T-cell (primary cell): ENCODE data around the gene TIPARP. TPM values are rescaled to one million over a fixed set of nuclear protein-coding genes. Genes with fewer than 3 reads are reported as not detected.

Experiments
- ATAC-seq, 4 experiments: fragments of 200-7000 bp in 3 of 4; fragments of 150-1000 bp in 1 of 4; cut with Tn5 transposase; replicated peaks in 1 of 4; 1 replicate in 3 of 4; 2 replicates in 1 of 4; pipeline ENCODE4 v1.10.0; 2021; ENCODE audit warnings: moderate library complexity in 3 of 4, mild to moderate bottlenecking in 2 of 4, moderate number of reproducible peaks in 1 of 4
- CTCF ChIA-PET, 2 donors: fragments of 300-600 bp; sonication (Branson Sonifier 250); formaldehyde crosslinking; loops; one replicate each; lab custom pipeline; 2022; ENCODE audit warnings: antibody characterized with exemption in 2 of 2; lab: Charles Lee
- POLR2A ChIA-PET, 2 donors: fragments of 300-600 bp; sonication (Branson Sonifier 250); formaldehyde crosslinking; loops; one replicate each; lab custom pipeline; 2022; ENCODE audit warnings: antibody characterized with exemption in 2 of 2; lab: Charles Lee
- DNase-seq, 35 experiments: peaks; one replicate each; pipeline versions ENCODE4 v3.0.0 to v3.0.0-alpha.2; 2013 to 2023
- H3K27ac ChIP-seq: one replicate; pipeline ENCODE4 v1.5.1; 2013; ENCODE audit warnings: low read length
- H3K27me3 ChIP-seq, 2 experiments: replicated peaks in 1 of 2; 1 replicate in 1 of 2; 2 replicates in 1 of 2; pipeline versions ENCODE4 v1.6.1 to v1.7.0; 2013; ENCODE audit warnings: low read length in 1 of 2, mixed read lengths in 1 of 2; ENCODE audit not compliant: control insufficient read depth in 2 of 2, insufficient read depth in 2 of 2; ENCODE audit errors: extremely low read depth in 1 of 2
- H3K36me3 ChIP-seq, 2 donors: 1 replicate in 1 of 2; 2 replicates in 1 of 2; pipeline versions ENCODE4 v1.6.1 to v1.7.0; 2013; ENCODE audit warnings: low read length in 1 of 2; ENCODE audit not compliant: control insufficient read depth in 2 of 2, insufficient read depth in 1 of 2; ENCODE audit errors: extremely low read depth in 1 of 2
- H3K4me1 ChIP-seq, 2 experiments: 1 replicate in 1 of 2; 2 replicates in 1 of 2; pipeline versions ENCODE4 v1.6.1 to v1.7.0; 2013; ENCODE audit warnings: low read length in 2 of 2, mixed read lengths in 1 of 2; ENCODE audit not compliant: insufficient read depth in 2 of 2, control insufficient read depth in 1 of 2; ENCODE audit errors: extremely low read depth in 1 of 2
- H3K4me3 ChIP-seq, 2 donors: 1 replicate in 1 of 2; 2 replicates in 1 of 2; pipeline versions ENCODE4 v1.5.1 to v1.7.0; 2013; ENCODE audit warnings: mild to moderate bottlenecking in 2 of 2, low read length in 1 of 2, moderate library complexity in 1 of 2; ENCODE audit not compliant: control insufficient read depth in 1 of 2; ENCODE audit errors: extremely low read depth in 1 of 2
- H3K9me3 ChIP-seq: 2 replicates; pipeline ENCODE4 v1.7.0; 2013
- H3K27ac Mint-ChIP-seq, 2 donors: one replicate each; pipeline ENCODE4 v1.8.0; 2020 to 2021; ENCODE audit warnings: mild to moderate bottlenecking in 2 of 2, mixed read lengths in 2 of 2
- H3K27me3 Mint-ChIP-seq, 2 donors: one replicate each; pipeline ENCODE4 v1.8.0; 2021 to 2022; ENCODE audit warnings: mixed read lengths in 2 of 2
- H3K36me3 Mint-ChIP-seq: one replicate; pipeline ENCODE4 v1.8.0; 2021; ENCODE audit warnings: mixed read lengths
- H3K4me1 Mint-ChIP-seq, 3 donors: one replicate each; pipeline ENCODE4 v1.8.0; 2020 to 2022; ENCODE audit warnings: mixed read lengths in 3 of 3, mild to moderate bottlenecking in 1 of 3
- H3K4me3 Mint-ChIP-seq, 3 donors: one replicate each; pipeline ENCODE4 v1.8.0; 2020 to 2022; ENCODE audit warnings: mild to moderate bottlenecking in 3 of 3, mixed read lengths in 3 of 3, moderate library complexity in 3 of 3
- H3K9me3 Mint-ChIP-seq, 3 donors: one replicate each; pipeline ENCODE4 v1.8.0; 2020 to 2022; ENCODE audit warnings: mixed read lengths in 3 of 3
- WGBS: methylation state at CpG from one replicate; pipeline ENCODE4 v1.1.5; 2013; ENCODE audit warnings: missing lambda C conversion rate; ENCODE audit not compliant: insufficient coverage; 5-methylcytosine and 5-hydroxymethylcytosine counted together
- total RNA-seq, 35 experiments: library from RNA in 6 of 35; stranded (reverse) in 6 of 35; fragments of 120-200 nt in 1 of 35; gene quantifications; one replicate each; pipeline versions ENCODE4 v1.2.1 to v1.2.4 and lab custom pipeline; 2013 to 2026

TIPARP gene
- total RNA-seq, 5 donors from 2014 or later (not counting 1 experiment from before 2014, with no cell fraction given): 78.8 to 124 (median 110) TPM

DNA sequence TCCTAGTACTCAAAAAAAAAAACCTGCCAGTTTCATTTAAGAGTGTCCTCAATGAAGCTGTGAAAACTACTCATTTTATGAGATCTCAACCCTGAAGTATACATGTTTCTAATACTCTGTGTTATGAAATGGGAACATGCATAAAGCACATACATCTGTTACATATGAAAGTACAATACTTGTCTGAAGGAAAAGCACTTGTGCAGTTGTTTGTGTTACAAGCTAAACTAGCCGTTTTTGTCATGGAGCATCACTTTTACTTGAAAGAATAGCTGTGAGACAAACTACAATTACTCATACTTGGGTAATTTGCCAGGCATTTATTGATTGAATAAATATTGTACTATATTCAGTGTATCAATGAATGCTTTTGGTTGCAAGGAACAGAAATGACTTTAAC lies 72.7 kb downstream of the TIPARP start:
- CTCF ChIA-PET: interaction anchor here in 1 of 2 donors (0.6 kb wide), 1 partner anchor 266 kb away, joined by 3 read pairs; no protein-coding TSS in a partner anchor
- Histone ChIP-seq H3K9me3 (no peaks in the 10 kb centered on the region), H3K4me3 (no peak overlapping the region), H3K4me1 (no peaks in the 10 kb centered on the region), H3K36me3 (no peaks in the 10 kb centered on the region), H3K27me3 (peaks cover 0 to 6% of the 10 kb centered on the region in 2 experiments), H3K27ac (no peak overlapping the region)
- Mint-ChIP-seq H3K4me3 (no peak overlapping the region), H3K27ac (no peak overlapping the region), H3K9me3 (peaks cover 7 to 10% (median 9%) of the 10 kb centered on the region in 3 donors), H3K36me3 (peaks cover 7% of the 10 kb centered on the region), H3K27me3 (peaks cover 8 to 20% of the 10 kb centered on the region in 2 donors), H3K4me1 (no peaks in the 10 kb centered on the region)
- DNase-seq: no peak
- ATAC-seq: no peak
- no CpG with 5 or more reads among the region's 1 CpG for WGBS
- POLR2A ChIA-PET: no interaction called here

DNA sequence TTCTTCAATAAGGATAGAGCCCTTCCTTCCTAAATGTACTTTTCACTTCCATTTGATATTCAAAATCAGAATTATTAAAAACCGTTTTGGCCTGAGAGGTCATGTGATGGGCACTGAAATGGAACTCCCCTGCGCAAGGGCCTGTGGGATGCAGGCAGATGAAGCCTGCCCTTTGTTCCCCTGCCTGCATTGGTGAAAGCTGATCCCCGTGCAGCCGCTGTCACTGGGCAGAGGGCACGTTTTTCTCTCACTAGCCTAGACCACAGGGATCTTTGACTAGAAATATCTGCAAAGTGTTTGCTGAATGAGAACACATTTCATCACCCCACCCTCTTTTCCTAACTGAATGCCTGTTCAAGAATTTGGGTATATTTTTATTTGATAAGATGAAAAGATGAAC lies 74.9 kb downstream of the TIPARP start:
- Histone ChIP-seq H3K27me3 (peaks cover 0 to 15% of the 10 kb centered on the region in 2 experiments), H3K27ac (no peak overlapping the region), H3K4me1 (no peaks in the 10 kb centered on the region), H3K9me3 (no peaks in the 10 kb centered on the region), H3K4me3 (no peak overlapping the region), H3K36me3 (no peaks in the 10 kb centered on the region)
- Mint-ChIP-seq H3K4me3 (no peak overlapping the region), H3K4me1 (no peaks in the 10 kb centered on the region), H3K9me3 (peaks cover 7 to 10% (median 9%) of the 10 kb centered on the region in 3 donors), H3K27me3 (peaks cover 8 to 28% of the 10 kb centered on the region in 2 donors), H3K36me3 (peaks cover 7% of the 10 kb centered on the region), H3K27ac (no peak overlapping the region)
- 92% methylated on average over 2 of the region's 5 CpGs for WGBS
- ChIA-PET CTCF (interaction anchor here (0.7 kb wide), 2 partner anchors 961 to 1789 kb away, joined by 3 to 5 read pairs; no protein-coding TSS in a partner anchor), POLR2A (no interaction called here)
- DNase-seq (no peak), ATAC-seq (no peak)

DNA sequence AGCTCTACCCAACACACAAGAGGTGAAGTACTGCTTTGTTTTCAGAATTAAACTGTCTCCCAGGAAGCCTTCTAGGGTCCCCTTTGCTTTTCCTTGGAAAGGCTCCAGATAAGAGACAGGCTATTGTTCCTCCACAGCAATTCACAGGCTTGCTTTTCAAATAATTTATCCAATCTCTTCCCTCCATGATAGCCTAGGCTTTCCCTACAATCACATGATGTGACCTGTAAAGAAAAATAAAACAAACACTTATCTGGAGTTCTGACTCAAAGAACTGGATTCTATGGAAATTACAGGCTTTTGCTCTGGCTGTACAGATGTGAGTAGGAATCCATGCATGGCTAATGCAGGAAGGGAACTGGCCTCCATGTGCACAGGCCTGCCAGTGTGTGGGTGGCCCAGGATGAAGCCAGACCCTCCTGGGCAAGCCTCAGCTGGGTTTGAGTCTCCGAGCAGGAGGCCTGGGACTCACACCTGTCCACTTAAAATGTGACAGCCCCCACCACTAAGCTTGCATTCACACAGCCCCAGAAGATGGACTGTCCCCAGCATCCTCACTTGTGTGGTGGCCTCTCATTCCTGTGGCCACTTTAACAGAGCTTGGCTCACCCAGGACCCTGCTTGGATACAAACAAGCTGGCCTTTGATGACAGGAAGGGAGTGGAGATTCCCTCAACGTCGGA lies 75.9 kb downstream of the TIPARP start:
- H3K27me3 ChIP-seq: peaks cover 0 to 15% of the 10 kb centered on the region in 2 experiments
- Mint-ChIP-seq H3K4me1 (no peaks in the 10 kb centered on the region), H3K4me3 (no peak overlapping the region), H3K36me3 (peaks cover 7% of the 10 kb centered on the region), H3K27me3 (peaks cover 11 to 30% of the 10 kb centered on the region in 2 donors), H3K27ac (no peak overlapping the region), H3K9me3 (peaks cover 7 to 10% (median 9%) of the 10 kb centered on the region in 3 donors)
- ATAC-seq (no peak), DNase-seq (no peak)
- 75% methylated on average over 1 of the region's 3 CpGs for WGBS
- H3K27ac ChIP-seq: no peak overlapping the region
- H3K36me3 ChIP-seq: no peaks in the 10 kb centered on the region
- no peaks in the 10 kb centered on the region for H3K4me1 ChIP-seq
- ChIA-PET POLR2A (no interaction called here), CTCF (interaction anchor here in 1 of 2 donors (0.6 kb wide), 1 partner anchor 208 kb away, joined by 3 read pairs; no protein-coding TSS in a partner anchor)
- H3K4me3 ChIP-seq: no peak overlapping the region
- H3K9me3 ChIP-seq: no peaks in the 10 kb centered on the region

GRCh38 chr3:156750874-156751245 lies 76.5 kb downstream of the TIPARP start:
- H3K4me3 ChIP-seq: no peak overlapping the region
- POLR2A ChIA-PET: no interaction called here
- H3K4me1 ChIP-seq: no peaks in the 10 kb centered on the region
- DNase-seq: no peak
- H3K27me3 ChIP-seq: peaks cover 0 to 15% of the 10 kb centered on the region in 2 experiments
- H3K4me3 Mint-ChIP-seq: no peak overlapping the region
- H3K9me3 ChIP-seq: no peaks in the 10 kb centered on the region
- peaks cover 7 to 10% (median 9%) of the 10 kb centered on the region in 3 donors for H3K9me3 Mint-ChIP-seq
- no peak overlapping the region for H3K27ac ChIP-seq
- WGBS: 100% methylated on average over 1 of the region's 4 CpGs
- no peak overlapping the region for H3K27ac Mint-ChIP-seq
- CTCF ChIA-PET: no interaction called here
- peaks cover 7% of the 10 kb centered on the region for H3K36me3 Mint-ChIP-seq
- H3K4me1 Mint-ChIP-seq: no peaks in the 10 kb centered on the region
- no peaks in the 10 kb centered on the region for H3K36me3 ChIP-seq
- H3K27me3 Mint-ChIP-seq: peaks cover 11 to 33% of the 10 kb centered on the region in 2 donors
- no peak for ATAC-seq

DNA sequence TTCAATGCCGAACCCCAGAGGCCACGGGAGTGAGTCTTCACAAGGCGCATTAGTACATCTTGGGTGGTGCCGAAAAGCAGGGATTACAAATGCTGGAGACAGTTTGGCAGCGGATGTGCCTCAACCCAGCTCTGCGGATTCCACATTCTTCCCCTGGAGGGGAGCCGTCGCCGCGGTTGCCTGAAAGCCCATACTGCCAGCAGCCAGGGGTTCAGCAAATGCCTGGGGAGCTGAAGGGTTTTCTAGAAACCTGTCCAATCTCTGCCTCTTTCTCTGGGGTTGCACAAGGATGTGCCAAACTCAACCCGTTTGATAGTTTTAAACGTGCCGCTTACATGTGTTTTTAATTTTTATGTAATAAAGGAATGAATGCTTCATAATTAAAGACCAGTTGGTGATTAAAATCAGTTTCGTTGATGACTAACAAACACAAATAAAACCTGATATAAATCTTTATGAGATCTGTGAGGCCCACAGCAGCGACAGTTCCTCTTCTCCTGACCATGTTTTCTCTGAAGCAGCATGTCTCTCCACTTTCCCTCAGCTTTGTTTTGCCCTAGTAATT lies 77.2 kb downstream of the TIPARP start:
- Histone ChIP-seq H3K4me1 (no peaks in the 10 kb centered on the region), H3K36me3 (no peaks in the 10 kb centered on the region), H3K9me3 (no peaks in the 10 kb centered on the region), H3K27ac (no peak overlapping the region), H3K27me3 (peaks cover 0 to 15% of the 10 kb centered on the region in 2 experiments), H3K4me3 (no peak overlapping the region)
- Mint-ChIP-seq H3K4me3 (no peak overlapping the region), H3K4me1 (no peaks in the 10 kb centered on the region), H3K36me3 (peaks cover 7% of the 10 kb centered on the region), H3K27me3 (peaks cover 11 to 33% of the 10 kb centered on the region in 2 donors), H3K27ac (no peak overlapping the region), H3K9me3 (peaks cover 7 to 9% (median 8%) of the 10 kb centered on the region in 3 donors)
- ChIA-PET CTCF (no interaction called here), POLR2A (interaction anchor here in 1 of 2 donors (0.7 kb wide), 1 partner anchor 48 kb away, joined by 4 read pairs; no protein-coding TSS in a partner anchor)
- no peak for ATAC-seq
- WGBS: 77% methylated on average over 10 of the region's 15 CpGs
- no peak for DNase-seq
